Lower leg skin (tissue), 4 donors: ENCODE results near the gene RPL14. TPM values are rescaled to one million over a fixed set of nuclear protein-coding genes. Genes with fewer than 3 reads are reported as not detected.

Experiments used
- DNase-seq, 2 donors: peaks; one replicate each; pipeline ENCODE4 v3.0.0-alpha.2; 2019; ENCODE audit warnings: low spot score in 2 of 2
- H3K4me3 ChIP-seq: fragments of 200-600 bp; sonication (generic); 2 replicates; pipeline ENCODE4 v1.5.1; 2017; ENCODE audit warnings: mild to moderate bottlenecking, low read depth; ENCODE audit not compliant: poor library complexity, severe bottlenecking
- POLR2A ChIP-seq, 2 donors: fragments of 450-650 bp; IDR thresholded peaks; one replicate each; pipeline ENCODE4 v1.6.1; 2016 to 2017; ENCODE audit warnings: antibody characterized with exemption in 2 of 2, mild to moderate bottlenecking in 1 of 2, moderate library complexity in 1 of 2
- WGBS, 2 donors: methylation state at CpG; one replicate each; pipeline ENCODE4 v1.1.5; 2018; 5-methylcytosine and 5-hydroxymethylcytosine counted together
- intact Hi-C: fragments of 100-400 bp; cut with DNase I; formaldehyde crosslinking; loops from one replicate; pipeline ENCODE4 v1.15.0; 2023; ENCODE audit warnings: low total_unique reads
- total RNA-seq, 4 donors: library from RNA; depleted of rRNA; stranded (reverse); fragments of >200 nt; gene quantifications; one replicate each; pipeline ENCODE4 v1.1.0, GENCODE V29; 2016
- TF ChIP-seq, protein P1 (sequence below), 3 donors: fragments of 450-650 bp; IDR thresholded peaks; one replicate each; pipeline ENCODE4 v1.5.1; 2016; ENCODE audit warnings: antibody characterized with exemption in 3 of 3, mild to moderate bottlenecking in 3 of 3, moderate library complexity in 2 of 3

Gene RPL14
- total RNA-seq, 4 donors from 2014 or later = 452 to 555 (median 498) TPM

DNA sequence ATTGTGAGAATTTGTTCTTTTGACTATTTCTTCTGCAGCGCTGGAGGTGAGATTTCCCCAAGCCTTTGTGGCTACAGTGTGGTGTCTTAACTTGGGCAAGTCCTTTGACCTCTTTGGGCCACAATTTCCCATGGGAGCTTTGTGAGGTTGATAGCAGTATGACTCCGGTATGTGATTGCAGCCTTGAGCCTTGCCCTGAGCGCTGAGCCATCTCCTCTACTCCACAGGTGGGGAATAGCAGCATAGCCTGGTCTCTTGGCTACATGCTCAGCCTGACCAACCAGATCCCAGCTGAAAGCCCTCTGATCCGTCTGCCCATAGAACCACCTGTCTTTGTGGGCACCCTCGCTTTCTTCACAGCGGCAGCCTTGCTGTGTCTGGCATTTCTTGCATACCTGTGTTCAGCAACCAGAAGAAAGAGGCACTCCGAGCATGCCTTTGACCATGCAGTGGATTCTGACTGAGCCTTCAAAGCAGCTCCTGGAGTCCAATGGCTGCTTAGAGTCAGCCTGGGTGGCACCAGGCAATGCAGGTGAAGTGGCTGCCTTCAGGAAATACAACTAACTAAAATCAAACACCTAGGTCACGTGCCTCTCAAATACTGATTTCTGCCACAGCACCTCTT lies 30.0 kb upstream of the RPL14 start:
- no peak overlapping the region for H3K4me3 ChIP-seq
- 91 to 95% methylated on average over 8 of the region's 8 CpGs for WGBS, 2 donors
- intact Hi-C loops = no loop called here
- TF ChIP-seq, protein P1, sequence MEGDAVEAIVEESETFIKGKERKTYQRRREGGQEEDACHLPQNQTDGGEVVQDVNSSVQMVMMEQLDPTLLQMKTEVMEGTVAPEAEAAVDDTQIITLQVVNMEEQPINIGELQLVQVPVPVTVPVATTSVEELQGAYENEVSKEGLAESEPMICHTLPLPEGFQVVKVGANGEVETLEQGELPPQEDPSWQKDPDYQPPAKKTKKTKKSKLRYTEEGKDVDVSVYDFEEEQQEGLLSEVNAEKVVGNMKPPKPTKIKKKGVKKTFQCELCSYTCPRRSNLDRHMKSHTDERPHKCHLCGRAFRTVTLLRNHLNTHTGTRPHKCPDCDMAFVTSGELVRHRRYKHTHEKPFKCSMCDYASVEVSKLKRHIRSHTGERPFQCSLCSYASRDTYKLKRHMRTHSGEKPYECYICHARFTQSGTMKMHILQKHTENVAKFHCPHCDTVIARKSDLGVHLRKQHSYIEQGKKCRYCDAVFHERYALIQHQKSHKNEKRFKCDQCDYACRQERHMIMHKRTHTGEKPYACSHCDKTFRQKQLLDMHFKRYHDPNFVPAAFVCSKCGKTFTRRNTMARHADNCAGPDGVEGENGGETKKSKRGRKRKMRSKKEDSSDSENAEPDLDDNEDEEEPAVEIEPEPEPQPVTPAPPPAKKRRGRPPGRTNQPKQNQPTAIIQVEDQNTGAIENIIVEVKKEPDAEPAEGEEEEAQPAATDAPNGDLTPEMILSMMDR (IDR thresholded peaks at IDR 0.05) = no peak
- no peak for TF ChIP-seq POLR2A (IDR thresholded peaks at IDR 0.05)
- DNase-seq = no peak

DNA sequence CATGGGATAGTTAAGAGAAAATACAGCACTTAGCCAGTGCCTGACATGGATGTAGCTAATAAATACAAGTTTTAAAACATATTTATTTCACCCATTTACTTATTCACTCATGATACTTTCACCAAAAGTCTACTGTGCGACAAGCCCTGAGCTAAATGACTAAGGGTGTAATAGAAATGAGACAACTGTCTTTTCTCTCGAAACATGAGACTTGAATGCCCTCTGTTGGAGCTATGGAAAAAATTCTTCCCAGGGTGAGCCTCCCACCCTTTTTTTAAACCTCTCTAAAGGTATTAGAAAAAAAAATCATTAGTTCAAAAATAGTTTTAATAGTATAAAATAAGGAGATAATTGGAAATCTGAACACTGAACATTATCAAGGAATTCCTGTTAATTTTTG lies 24.3 kb upstream of the RPL14 start:
- WGBS, 2 donors = 88 to 100% methylated on average over 2 of the region's 2 CpGs
- H3K4me3 ChIP-seq = no peak overlapping the region
- intact Hi-C loops = no loop called here
- DNase-seq = no peak
- TF ChIP-seq, protein P1 (IDR thresholded peaks at IDR 0.05) = no peak
- TF ChIP-seq POLR2A (IDR thresholded peaks at IDR 0.05) = no peak

DNA sequence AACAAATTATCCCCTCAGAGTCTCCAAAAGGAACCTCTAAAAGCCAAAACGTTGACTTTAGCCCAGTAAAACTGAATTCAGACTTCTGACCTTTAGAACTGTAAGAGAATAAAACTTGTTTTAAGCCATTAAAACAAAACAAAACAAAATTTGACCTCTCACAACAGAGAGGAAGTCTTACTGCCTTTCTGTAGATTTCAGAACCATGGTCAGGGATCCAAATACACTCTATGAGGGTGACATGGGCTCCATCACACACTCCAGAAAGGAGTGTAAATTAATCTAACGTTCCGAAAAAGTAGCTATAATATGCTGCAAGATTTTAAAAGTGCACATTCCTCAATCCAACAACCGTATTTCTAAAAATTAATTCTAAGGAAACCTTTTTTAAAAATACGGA lies 19.2 kb upstream of the RPL14 start:
- no peak for DNase-seq
- intact Hi-C loops = no loop called here
- TF ChIP-seq, protein P1 (IDR thresholded peaks at IDR 0.05) = no peak
- TF ChIP-seq POLR2A (IDR thresholded peaks at IDR 0.05) = no peak
- WGBS, 2 donors = 79 to 80% methylated on average over 5 of the region's 5 CpGs
- no peak overlapping the region for H3K4me3 ChIP-seq

DNA sequence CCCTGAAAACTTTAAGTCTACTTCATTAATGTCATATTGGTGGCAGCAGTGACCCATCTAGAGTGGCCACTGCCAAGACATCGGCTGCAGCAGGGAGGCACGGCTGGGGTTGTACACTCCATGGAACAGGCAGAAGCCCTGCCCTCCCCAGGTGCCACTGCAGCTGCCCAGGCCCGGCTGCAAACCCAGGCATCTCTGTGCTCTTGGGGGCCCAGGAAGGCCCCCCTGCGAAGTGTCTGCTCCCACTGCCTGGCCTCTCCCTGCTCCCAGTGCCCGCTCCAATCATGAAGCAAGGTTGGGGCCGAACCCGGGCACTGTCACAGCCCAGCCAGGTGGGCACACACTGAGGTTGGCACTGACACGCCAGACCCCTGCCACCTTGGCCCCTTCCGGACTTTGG lies 12.1 kb upstream of the RPL14 start:
- WGBS, 2 donors = 93% methylated on average over 8 to 9 of the region's 9 CpGs

DNA sequence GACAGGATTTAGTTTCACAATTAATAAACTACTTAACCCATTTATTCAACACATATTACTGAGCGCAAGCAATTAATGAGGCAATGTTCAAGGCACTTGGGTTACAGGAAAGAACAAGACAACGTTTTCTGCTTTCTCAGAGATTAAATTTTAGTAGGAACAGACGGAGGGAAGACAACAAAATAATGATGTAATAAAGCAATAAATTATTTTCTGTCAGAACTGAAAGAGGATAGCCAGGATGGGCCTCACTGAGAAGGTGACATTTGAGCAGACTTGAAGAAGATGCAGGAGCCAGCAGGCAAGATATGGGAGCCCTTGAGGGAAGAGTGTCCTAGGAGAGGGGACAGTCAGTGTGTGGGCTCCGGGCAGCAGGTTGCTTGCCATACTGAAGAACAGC lies 11.3 kb upstream of the RPL14 start:
- no peak for DNase-seq
- H3K4me3 ChIP-seq = no peak overlapping the region
- TF ChIP-seq, protein P1 (IDR thresholded peaks at IDR 0.05) = no peak
- no peak for TF ChIP-seq POLR2A (IDR thresholded peaks at IDR 0.05)
- WGBS, 2 donors = 56 to 77% methylated on average over 4 of the region's 4 CpGs
- intact Hi-C loops = no loop called here

More for the DNA sequence above, 12.1 kb upstream of the RPL14 start:
- H3K4me3 ChIP-seq = no peak overlapping the region
- TF ChIP-seq, protein P1 (IDR thresholded peaks at IDR 0.05) = no peak
- TF ChIP-seq POLR2A (IDR thresholded peaks at IDR 0.05) = no peak
- intact Hi-C loops = no loop called here
- DNase-seq = no peak

DNA sequence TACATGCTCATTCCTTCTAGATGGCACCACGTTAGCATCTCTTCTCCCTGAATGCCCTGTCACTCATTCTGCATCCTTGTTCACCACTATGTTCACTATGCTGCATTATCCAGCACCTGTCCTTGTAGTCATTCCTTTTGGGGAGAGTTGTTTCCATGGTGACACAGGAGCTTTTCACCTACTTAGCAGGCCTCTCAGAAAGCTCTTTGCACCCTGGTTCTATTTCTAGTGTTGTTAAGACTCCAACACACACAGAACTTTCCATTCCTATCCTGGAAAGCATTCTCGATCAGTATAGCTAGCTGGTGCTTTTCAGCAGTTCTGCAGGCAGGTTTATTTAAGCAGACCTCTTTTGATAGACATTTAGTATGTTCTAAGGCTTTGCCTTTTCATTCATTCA lies 6.7 kb upstream of the RPL14 start:
- intact Hi-C loops = loop anchor here (10.0 kb wide), 1 partner anchor 126 kb away; no protein-coding TSS in a partner anchor

More for the DNA sequence above, 6.7 kb upstream of the RPL14 start:
- no peak for TF ChIP-seq POLR2A (IDR thresholded peaks at IDR 0.05)
- TF ChIP-seq, protein P1 (IDR thresholded peaks at IDR 0.05) = no peak
- DNase-seq = no peak
- WGBS, 2 donors = 77 to 79% methylated on average over 2 of the region's 2 CpGs
- H3K4me3 ChIP-seq = no peak overlapping the region
